RCC 7860 (cell line): ENCODE results near the gene MRNIP.
A peak's percentile ranks its signal among the peaks of the same experiment; 100 is the strongest.

Experiments used
- DNase-seq: peaks from one replicate; pipeline ENCODE4 v3.0.0-alpha.2; 2015; ENCODE audit warnings: low spot score
- FAIRE-seq: peaks from 2 replicates; lab custom pipeline; 2012; peaks lifted over from hg19 to GRCh38; lab: Jason Lieb, UNC

The MRNIP gene

GRCh38 chr5:179822444-179822990 is 36.1 kb downstream of the MRNIP start:
- DNase-seq = no peak

GRCh38 chr5:179822059-179822432 is 36.6 kb downstream of the MRNIP start:
- DNase-seq (no peak), FAIRE-seq (no peak)

More at GRCh38 chr5:179822444-179822990, 36.1 kb downstream of the MRNIP start:
- no peak for FAIRE-seq

GRCh38 chr5:179821298-179822058 is 37.1 kb downstream of the MRNIP start:
- peak; percentile 84 for DNase-seq
- peak; percentile 73 for FAIRE-seq

- no peak for FAIRE-seq
- DNase-seq = peak; percentile 51
These were observed 37.9 kb downstream of the MRNIP start, which contains the start of gene SQSTM1 for GRCh38 chr5:179820483-179821297. SQSTM1 (plus strand) TSS chr5:179820905; CDS start chr5:179820937, 32 bp downstream.

GRCh38 chr5:179820127-179820482 is 38.5 kb downstream of the MRNIP start:
- FAIRE-seq = no peak
- no peak for DNase-seq

GRCh38 chr5:179819296-179820126 is 39.1 kb downstream of the MRNIP start:
- FAIRE-seq (no peak), DNase-seq (peak; percentile 84)

- DNase-seq (peak; percentile 92), FAIRE-seq (peak; percentile 70)
These were observed 39.8 kb downstream of the MRNIP start for GRCh38 chr5:179818746-179819295.

- FAIRE-seq = no peak
- no peak for DNase-seq
These were observed 40.5 kb downstream of the MRNIP start for GRCh38 chr5:179817890-179818745.

GRCh38 chr5:179817470-179817840 is 41.2 kb downstream of the MRNIP start:
- FAIRE-seq = no peak
- no peak for DNase-seq

GRCh38 chr5:179816796-179817469 is 41.7 kb downstream of the MRNIP start:
- DNase-seq (no peak), FAIRE-seq (no peak)

GRCh38 chr5:179816401-179816795 is 42.2 kb downstream of the MRNIP start:
- DNase-seq (no peak), FAIRE-seq (no peak)

- DNase-seq = no peak
- FAIRE-seq = no peak
These were observed 42.9 kb downstream of the MRNIP start for GRCh38 chr5:179815491-179816249.

- FAIRE-seq = no peak
- DNase-seq = no peak
These were observed 44.5 kb downstream of the MRNIP start for GRCh38 chr5:179814090-179814489.

GRCh38 chr5:179812997-179813607 is 45.5 kb downstream of the MRNIP start:
- no peak for DNase-seq
- FAIRE-seq = no peak

GRCh38 chr5:179812135-179812825 is 46.3 kb downstream of the MRNIP start:
- DNase-seq (no peak), FAIRE-seq (no peak)

GRCh38 chr5:179806250-179807048 is 52.2 kb downstream of the MRNIP start, which contains the start of gene MGAT4B:
MGAT4B (minus strand) TSS chr5:179806866; CDS start chr5:179806583, 283 bp downstream.
- DNase-seq (peak; percentile 52), FAIRE-seq (no peak)
